ENCODE measurements around the gene FOXC1. TPM values are rescaled to one million over a fixed set of nuclear protein-coding genes. Genes with fewer than 3 reads are reported as not detected.

Gene FOXC1
- total and polyA plus RNA-seq, 2 of the 13 experiments (the other 11 are each of a cell fraction or from before 2014, with no cell fraction given), result 0.44 to 0.55 TPM

DNA sequence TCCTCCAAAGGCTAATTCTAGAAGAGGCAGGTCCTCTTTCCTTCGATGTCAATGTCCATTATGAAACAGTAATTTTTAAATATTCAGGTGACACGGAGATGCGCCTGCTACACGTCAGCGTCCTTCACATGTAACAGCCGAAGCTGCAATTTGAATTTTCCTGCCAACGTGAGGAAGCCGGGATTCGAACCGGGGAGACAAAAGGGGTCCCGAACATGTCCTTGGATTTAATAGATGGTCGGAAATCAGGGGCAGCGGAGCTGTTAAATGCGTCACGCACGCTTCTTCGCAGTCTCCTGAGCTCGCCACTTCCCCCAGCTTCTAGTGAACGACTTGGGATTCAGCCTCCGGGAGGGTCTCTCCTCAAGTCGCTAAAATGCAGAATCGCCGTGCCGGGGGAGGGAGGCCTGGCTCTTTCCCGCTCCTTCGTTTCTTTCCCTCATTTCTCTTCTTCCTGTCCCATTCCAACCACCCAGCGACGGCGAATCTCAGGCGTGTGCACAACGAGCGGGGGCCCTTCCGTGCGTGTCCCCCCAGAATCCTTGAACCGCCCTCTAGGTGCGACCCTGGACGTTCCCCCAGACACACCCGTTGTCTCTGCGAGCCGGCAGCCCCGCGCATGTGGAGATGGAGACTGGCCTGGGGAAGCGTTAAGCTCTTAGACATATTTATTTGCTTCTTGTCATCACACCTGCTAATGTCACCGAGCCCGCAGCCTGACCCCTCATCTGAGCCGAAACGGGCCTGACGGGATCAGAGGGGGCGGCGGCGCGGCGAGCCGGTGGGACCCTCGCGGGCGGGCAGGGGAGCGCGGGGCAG is 1.3 kb upstream of the FOXC1 start (continued):
- peak; percentile 11; the same call in 1 of the 2 replicates for TF ChIP-seq ZNF333 (CRISPR knock-in tag; IDR thresholded peaks at IDR 0.05; ENCODE audit: borderline replicate concordance)
- no peak for TF ChIP-seq SETDB1 (CRISPR knock-in tag; IDR thresholded peaks at IDR 0.05; ENCODE audit: borderline replicate concordance)
- TF ChIP-seq ZNF572 (CRISPR knock-in tag; IDR thresholded peaks at IDR 0.05), result no peak
- TF ChIP-seq, protein P1, sequence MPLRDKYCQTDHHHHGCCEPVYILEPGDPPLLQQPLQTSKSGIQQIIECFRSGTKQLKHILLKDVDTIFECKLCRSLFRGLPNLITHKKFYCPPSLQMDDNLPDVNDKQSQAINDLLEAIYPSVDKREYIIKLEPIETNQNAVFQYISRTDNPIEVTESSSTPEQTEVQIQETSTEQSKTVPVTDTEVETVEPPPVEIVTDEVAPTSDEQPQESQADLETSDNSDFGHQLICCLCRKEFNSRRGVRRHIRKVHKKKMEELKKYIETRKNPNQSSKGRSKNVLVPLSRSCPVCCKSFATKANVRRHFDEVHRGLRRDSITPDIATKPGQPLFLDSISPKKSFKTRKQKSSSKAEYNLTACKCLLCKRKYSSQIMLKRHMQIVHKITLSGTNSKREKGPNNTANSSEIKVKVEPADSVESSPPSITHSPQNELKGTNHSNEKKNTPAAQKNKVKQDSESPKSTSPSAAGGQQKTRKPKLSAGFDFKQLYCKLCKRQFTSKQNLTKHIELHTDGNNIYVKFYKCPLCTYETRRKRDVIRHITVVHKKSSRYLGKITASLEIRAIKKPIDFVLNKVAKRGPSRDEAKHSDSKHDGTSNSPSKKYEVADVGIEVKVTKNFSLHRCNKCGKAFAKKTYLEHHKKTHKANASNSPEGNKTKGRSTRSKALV (CRISPR knock-in tag; IDR thresholded peaks at IDR 0.05), result peak; percentile 14; the same call in 1 of the 2 replicates
- TF ChIP-seq, protein P2, sequence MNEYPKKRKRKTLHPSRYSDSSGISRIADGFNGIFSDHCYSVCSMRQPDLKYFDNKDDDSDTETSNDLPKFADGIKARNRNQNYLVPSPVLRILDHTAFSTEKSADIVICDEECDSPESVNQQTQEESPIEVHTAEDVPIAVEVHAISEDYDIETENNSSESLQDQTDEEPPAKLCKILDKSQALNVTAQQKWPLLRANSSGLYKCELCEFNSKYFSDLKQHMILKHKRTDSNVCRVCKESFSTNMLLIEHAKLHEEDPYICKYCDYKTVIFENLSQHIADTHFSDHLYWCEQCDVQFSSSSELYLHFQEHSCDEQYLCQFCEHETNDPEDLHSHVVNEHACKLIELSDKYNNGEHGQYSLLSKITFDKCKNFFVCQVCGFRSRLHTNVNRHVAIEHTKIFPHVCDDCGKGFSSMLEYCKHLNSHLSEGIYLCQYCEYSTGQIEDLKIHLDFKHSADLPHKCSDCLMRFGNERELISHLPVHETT (CRISPR knock-in tag; conservative IDR thresholded peaks at IDR 0.05), result no peak
- TF ChIP-seq ZNF598 (CRISPR knock-in tag; IDR thresholded peaks at IDR 0.05; ENCODE audit: borderline replicate concordance), result peak; percentile 44; the same call in 1 of the 2 replicates
- TF ChIP-seq ZNF350 (CRISPR knock-in tag; IDR thresholded peaks at IDR 0.05; ENCODE audit: borderline replicate concordance, low read depth), result no peak
- TF ChIP-seq, protein P3, sequence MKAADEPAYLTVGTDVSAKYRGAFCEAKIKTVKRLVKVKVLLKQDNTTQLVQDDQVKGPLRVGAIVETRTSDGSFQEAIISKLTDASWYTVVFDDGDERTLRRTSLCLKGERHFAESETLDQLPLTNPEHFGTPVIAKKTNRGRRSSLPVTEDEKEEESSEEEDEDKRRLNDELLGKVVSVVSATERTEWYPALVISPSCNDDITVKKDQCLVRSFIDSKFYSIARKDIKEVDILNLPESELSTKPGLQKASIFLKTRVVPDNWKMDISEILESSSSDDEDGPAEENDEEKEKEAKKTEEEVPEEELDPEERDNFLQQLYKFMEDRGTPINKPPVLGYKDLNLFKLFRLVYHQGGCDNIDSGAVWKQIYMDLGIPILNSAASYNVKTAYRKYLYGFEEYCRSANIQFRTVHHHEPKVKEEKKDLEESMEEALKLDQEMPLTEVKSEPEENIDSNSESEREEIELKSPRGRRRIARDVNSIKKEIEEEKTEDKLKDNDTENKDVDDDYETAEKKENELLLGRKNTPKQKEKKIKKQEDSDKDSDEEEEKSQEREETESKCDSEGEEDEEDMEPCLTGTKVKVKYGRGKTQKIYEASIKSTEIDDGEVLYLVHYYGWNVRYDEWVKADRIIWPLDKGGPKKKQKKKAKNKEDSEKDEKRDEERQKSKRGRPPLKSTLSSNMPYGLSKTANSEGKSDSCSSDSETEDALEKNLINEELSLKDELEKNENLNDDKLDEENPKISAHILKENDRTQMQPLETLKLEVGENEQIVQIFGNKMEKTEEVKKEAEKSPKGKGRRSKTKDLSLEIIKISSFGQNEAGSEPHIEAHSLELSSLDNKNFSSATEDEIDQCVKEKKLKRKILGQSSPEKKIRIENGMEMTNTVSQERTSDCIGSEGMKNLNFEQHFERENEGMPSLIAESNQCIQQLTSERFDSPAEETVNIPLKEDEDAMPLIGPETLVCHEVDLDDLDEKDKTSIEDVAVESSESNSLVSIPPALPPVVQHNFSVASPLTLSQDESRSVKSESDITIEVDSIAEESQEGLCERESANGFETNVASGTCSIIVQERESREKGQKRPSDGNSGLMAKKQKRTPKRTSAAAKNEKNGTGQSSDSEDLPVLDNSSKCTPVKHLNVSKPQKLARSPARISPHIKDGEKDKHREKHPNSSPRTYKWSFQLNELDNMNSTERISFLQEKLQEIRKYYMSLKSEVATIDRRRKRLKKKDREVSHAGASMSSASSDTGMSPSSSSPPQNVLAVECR (CRISPR knock-in tag; IDR thresholded peaks at IDR 0.05; ENCODE audit: borderline replicate concordance), result 0 out of 2 replicates have a peak, but pooled peaks have one; percentile 3
- no peak for TF ChIP-seq ZNF468 (CRISPR knock-in tag; IDR thresholded peaks at IDR 0.05)
- no peak for TF ChIP-seq RORA (CRISPR knock-in tag; IDR thresholded peaks at IDR 0.05)
- no peak for TF ChIP-seq SMARCE1 (IDR thresholded peaks at IDR 0.05; ENCODE audit: borderline replicate concordance)
- TF ChIP-seq ZNF382 (CRISPR knock-in tag; IDR thresholded peaks at IDR 0.05; ENCODE audit: borderline replicate concordance), result no peak
- no peak for TF ChIP-seq IRF2 (CRISPR knock-in tag; IDR thresholded peaks at IDR 0.05)
- TF ChIP-seq ZFP36 (IDR thresholded peaks at IDR 0.05; ENCODE audit: borderline replicate concordance, low read depth, low read length, partially characterized antibody), result no peak
- TF ChIP-seq ZFX (CRISPR knock-in tag; IDR thresholded peaks at IDR 0.05; ENCODE audit: low read depth), result no peak; the same call in 1 of the 2 replicates
- TF ChIP-seq NFE2 (CRISPR knock-in tag; IDR thresholded peaks at IDR 0.05), result no peak
- no peak for TF ChIP-seq AHR (CRISPR knock-in tag; IDR thresholded peaks at IDR 0.05)
- TF ChIP-seq, protein P4, sequence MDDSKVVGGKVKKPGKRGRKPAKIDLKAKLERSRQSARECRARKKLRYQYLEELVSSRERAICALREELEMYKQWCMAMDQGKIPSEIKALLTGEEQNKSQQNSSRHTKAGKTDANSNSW (CRISPR knock-in tag; IDR thresholded peaks at IDR 0.05; ENCODE audit: borderline replicate concordance), result no peak
- TF ChIP-seq CBX2 (IDR thresholded peaks at IDR 0.05; ENCODE audit: low read depth, low read length), result peak; percentile 97
- TF ChIP-seq CBX2 (CRISPR knock-in tag; IDR thresholded peaks at IDR 0.05; ENCODE audit: low read depth), result peak; percentile 88

Data from HepG2 (cell line).